ENCODE data around the gene RNU1-4.
"Not testable (repeated sequence)": the region's sequence is repeated elsewhere in the genome, so short reads cannot be mapped to it uniquely, and the experiment has no call there.

RNU1-4 gene

DNA sequence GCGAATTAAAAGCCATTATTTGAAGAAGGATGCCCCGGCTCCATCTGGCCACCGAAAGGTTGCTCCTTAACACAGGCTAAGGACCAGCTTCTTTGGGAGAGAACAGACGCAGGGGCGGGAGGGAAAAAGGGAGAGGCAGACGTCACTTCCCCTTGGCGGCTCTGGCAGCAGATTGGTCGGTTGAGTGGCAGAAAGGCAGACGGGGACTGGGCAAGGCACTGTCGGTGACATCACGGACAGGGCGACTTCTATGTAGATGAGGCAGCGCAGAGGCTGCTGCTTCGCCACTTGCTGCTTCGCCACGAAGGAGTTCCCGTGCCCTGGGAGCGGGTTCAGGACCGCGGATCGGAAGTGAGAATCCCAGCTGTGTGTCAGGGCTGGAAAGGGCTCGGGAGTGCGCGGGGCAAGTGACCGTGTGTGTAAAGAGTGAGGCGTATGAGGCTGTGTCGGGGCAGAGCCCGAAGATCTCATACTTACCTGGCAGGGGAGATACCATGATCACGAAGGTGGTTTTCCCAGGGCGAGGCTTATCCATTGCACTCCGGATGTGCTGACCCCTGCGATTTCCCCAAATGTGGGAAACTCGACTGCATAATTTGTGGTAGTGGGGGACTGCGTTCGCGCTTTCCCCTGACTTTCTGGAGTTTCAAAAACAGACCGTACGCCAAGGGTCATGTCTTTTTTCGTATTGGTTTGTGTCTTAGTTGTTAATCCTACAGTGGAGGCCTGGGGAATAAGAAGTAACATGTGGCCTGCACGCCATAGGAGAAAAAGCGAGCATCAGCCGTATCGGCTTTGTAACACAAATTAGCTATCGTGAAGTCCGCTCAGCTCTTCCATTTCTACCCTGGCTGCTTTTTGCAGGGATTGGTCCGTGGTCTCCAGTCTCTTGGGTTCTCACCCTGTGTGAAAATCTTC is at the start of gene RNU1-4:
Gene RNU1-4, plus strand, starts transcription at position 470 of the 918 bp plus-strand sequence.
- DNase-seq (ENCODE audit: low read depth, low spot score), result not testable (repeated sequence)

DNA sequence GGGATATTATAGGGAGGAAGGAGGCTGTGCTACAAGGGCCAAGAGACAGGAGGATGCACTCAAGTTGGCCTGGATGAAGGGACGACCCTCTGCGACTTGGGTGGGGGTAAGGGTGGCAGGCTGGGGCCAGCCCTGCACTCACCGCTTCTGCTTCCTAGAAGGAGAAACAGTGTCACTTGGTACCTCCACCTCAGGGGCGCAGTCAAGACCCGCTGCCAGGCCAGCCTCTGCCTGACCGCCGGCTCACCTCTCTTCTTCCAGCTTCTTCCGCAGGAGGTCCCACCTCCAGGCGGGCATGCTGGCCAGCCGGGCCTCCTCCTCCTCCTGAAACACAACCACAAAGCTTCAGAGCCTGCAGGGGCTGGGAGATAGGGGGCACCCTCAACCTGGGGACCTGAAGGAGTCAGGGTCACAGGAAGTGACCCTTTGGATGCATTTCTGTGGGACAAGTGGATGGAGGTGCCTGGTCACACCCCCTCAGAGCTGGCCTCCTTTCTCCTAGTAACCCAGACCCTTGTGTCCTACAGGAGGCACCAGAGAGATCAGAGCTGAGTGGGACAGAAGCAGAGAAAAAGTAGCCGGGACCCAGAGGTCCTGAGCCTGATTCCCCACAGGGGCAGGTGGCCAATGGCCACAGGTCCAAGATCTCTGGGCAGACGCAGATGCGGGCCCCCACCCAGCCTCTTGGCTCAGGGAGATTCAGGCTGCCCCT is 49.2 kb upstream of the RNU1-4 start:
- not testable (repeated sequence) for DNase-seq (ENCODE audit: low read depth, low spot score)

DNA sequence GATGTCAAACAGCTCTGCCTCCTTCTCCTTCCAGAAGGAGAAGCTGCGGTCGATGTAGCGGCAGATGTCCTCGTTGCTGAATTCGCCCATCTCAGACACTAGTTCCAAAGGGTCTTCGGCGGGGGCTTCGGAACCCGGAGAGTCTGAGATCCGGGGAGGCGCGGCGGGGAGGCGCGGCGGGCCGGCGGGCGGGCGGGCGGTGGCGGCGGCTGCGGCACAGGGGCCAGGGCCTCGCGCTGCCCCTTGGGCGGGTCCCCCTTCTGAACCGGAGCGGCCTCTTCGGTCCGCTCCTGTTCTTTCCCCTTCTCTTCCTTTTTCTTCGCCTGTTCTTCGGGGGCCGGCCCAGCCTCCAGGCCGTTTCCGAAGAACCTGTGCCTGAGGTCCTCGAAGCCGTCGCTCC is 48.0 kb upstream of the RNU1-4 start:
- DNase-seq (ENCODE audit: low read depth, low spot score), result not testable (repeated sequence)

DNA sequence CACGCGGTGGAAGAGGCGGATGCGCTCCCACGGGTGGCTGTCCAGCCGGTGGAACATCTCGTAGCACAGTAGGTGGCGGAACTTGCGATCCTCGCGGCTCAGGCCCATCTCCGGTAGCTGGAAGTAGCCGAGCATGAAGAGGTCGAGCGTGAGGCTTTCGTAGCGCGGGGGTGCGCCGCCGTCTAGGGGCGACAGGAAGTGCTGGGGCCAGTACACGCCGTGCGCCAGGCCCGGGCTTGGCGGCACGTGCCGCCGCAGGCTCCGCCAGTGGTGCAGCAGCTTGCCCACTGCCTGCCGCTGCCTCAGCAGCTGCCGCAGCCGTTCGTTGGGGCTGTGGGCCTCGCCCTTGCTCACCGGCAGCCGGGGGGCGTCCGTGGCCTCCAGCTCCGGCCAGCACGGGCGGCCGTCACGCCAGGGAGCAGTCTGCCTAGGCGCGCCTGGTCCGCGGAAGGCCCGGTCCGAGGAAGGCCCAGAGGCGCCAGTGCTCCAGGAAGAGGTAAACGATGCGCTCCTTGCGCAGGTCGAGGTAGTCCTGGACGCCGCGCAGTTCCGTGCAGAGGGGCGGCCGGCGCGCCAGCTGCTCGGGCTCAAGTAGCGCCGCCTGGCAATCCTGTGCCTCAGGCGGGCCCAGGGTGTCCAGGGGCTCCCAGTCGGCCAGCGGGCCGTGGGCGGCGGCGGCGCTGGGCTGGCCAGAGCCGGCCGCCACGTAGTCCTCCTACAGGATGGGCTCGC is 47.4 kb upstream of the RNU1-4 start:
- DNase-seq (ENCODE audit: low read depth, low spot score), result not testable (repeated sequence)

DNA sequence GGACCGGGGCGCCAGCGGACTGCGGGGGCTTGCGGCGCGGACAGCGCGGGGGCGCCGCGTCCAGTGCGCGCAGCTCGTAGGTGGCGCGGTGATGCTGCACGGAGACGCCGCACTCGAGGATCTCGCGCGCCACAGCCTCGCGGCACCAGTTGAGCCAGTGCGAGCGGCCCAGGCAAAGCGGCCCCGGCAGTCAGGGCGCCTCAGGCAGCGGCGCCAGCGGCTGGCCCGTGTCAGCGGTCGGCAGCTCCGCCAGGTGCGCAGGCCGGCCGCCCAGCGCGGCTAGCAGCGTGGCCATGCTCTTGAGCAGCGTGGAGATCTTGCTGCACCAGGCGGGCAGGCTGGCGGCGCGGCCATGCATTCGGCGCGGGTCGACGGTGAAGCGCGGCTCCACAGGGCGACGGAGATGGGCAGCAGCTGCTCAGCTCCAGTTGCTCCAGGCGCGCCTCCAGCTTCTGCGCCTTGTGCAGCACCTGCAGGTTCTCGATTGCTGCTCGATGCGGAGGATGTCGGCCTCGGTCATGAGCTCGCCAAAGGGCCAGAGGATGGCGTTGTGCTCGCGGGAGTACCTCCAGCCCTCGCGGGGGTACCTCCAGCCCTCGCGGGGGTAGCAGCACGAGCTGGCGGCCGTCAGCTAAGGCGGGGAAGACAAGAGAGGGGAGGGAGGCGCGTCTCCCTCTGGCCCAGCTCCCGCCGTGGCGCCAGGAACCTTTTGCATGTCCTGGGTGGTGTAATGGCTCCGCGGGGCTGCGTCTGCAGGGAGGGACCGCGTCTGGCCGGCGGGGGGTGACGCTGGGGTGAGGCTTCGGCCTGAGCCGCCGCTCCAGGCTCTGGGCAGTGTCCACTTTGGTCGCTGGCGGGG is 46.6 kb upstream of the RNU1-4 start:
- DNase-seq (ENCODE audit: low read depth, low spot score), result not testable (repeated sequence)

DNA sequence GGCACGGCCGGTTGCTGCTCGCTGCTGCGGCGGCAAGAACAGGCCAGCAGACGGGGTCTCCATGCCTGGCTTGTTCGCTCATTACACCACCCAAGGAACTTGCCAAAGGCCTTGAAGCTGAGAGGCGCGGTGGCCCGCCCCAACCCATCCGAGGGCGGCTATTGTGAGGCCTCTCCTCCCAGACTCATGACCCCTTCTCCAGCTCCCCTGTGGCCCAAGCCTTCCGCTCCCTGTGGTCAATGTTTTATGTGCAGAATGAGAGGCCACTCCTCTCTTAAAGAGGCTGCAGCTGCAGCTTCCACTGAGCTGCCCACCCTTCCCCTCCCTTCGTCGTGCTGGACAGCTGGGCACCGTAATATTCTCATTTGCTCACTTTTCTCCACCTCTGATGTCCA is 46.0 kb upstream of the RNU1-4 start:
- not testable (repeated sequence) for DNase-seq (ENCODE audit: low read depth, low spot score)

DNA sequence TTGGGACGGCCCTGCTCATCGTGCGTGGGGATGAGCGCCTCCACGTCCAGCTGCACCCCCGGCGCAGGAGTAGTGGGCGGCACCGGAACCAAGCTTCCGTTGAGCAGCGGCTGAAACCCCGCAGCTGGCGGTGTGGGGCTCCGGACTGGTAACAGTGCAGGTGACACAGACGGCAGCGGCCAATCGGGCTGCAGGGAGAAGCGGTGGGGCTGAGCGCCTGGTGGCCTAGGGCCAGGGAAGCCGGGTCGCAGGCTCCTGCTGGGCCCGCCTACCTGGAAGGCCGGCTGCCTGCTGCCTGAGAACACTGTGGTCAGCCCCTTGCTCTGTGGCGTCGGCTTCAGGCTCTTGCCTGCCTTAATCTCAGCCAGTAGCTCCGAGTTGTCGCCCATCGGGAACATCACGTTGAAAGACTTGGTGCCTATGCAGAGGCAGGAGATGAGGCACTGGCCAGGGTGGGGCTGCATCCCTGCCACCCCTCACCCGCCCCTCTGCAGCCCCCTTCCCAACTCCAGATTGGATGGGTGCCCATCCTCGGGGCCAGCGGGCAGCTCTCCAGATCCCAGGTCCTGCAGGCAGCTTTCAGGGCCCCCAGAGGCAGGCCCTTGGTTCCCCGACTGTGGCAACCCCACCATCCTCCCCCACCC is 43.7 kb upstream of the RNU1-4 start:
- DNase-seq (ENCODE audit: low read depth, low spot score), result not testable (repeated sequence)

DNA sequence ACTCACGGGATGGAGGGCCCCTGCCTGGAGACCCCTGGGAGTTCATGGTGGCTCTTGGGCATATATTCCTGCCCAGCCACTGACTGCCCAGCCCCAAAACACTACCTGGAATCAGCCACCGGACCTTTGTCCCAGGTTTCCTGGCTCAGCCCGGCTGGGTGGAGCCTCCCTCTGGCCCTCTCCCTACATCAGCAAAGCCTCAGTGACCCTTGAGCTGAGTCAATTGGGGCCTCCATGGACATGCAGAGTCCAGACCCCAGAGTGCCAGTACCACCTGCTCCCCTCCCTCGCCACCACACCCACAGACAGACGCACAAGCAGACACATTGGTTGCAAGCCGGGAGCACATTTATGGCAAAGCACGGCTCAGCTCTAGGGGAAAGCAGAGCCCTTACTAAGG is 43.2 kb upstream of the RNU1-4 start:
- not testable (repeated sequence) for DNase-seq (ENCODE audit: low read depth, low spot score)

DNA sequence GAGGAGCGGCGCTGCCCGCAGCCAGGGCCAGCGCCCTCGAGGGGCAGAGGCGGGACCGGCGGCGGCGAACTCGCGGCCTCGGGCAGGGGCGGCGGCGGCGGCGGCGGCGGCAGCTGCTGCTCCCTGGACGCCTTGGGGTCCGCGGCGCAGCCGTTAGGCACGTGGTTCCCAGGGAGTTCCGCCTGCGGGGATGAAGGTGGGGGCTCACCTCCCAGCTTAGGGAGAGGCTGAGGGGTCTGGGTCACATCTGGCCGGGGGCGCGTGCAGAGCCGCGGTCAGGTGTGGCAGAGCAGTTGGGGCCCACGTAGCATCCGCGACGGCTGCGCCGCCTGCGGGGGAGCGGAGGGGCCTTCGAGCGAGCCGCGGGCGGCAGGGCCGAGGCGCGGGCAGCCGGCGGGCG is 40.9 kb upstream of the RNU1-4 start:
- DNase-seq (ENCODE audit: low read depth, low spot score), result not testable (repeated sequence)

DNA sequence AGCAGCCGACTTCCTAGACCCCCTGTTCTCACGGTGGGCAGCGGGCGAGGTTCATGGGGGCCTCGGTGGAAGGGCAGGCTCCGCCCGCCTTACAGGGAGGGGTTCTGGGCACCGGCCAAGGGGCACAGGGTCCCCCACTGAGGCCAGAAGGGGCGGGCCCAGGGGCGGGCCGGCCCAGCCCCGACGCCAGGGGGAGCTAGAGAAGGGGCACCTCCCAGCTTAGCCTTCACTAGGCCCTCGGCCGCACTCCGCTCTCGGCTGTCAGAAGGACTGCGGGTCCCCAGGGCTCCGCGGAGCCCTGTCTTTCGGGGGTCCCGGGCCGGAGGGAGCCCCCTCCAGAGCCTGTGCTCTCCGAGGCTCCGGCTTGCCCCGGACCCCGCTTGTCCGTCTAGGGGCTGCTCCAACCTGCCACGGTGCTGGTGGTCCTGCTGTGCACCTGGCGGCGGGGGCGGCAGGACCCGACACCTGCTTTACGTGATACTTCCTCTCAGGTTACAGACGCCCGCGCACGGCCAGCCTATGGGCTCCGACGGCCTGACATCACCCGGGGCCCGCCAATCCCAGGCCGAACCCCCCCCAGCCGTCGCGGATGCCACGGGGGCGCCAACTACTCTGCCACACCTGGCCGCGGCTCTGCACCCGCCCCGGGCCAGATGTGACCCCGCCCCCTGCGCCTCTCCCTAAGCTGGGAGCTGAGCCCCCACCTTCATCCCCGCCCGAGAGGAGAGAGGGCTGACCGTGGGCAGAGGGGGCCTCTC is 40.0 kb upstream of the RNU1-4 start:
- DNase-seq (ENCODE audit: low read depth, low spot score), result not testable (repeated sequence)

DNA sequence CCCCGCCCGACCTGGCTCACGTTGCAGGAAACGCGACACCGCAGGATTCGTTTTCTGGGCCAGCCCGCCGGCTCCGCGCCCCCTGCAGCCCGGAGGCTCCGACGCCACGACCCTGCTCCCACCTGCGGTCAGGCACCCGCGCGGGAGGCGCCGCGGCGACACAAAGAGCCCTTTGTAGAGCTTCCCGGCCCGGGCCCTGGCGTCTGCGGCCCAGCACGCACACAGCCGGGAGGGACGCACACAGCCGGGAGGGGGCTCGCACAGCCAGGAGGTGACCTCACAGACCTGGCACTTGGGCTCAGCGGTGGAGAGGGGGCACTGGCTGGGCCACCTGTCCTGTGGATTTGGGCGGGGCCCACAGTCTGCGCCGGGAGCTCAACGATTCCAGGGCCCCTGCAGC is 39.1 kb upstream of the RNU1-4 start:
- DNase-seq (ENCODE audit: low read depth, low spot score), result not testable (repeated sequence)

DNA sequence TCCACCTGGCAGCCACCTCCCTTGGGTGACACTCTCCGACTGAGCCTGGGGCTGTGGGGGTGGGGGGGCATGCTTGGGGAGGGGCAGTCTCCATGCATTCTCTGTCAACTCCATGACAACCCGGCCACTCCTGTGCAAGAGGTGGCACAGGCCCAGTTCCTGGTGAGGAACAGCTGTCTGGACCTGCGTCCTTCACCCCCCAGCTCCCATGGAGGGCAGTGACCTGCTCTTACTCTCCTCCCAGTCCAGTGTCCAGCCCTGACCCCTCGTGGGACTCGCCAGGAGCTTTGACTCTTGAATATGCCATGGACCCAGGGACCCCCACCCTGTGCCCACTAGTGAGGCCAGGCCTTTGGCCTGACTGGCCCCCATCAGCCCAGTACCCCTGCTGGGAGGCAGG is 38.0 kb upstream of the RNU1-4 start:
- DNase-seq (ENCODE audit: low read depth, low spot score), result not testable (repeated sequence)

DNA sequence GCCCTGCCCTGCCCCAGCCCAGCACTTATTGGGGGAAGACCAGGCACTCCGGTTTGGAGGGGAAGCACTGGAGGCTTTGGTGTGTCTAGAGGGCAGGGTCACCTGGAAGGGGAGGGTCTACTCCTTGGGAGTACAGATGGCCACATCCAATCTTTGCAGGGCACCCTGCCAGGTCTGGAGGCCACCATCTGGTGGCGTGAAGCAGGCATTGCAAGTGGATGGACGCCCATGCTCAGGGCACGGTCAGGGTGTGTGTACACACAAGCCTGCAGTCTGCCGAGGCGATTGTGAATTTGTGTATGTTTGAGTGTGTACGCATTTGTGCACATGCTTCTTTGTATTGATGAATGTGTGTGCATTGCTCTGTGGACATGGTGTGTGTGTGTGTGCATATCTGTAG is 37.2 kb upstream of the RNU1-4 start:
- not testable (repeated sequence) for DNase-seq (ENCODE audit: low read depth, low spot score)

DNA sequence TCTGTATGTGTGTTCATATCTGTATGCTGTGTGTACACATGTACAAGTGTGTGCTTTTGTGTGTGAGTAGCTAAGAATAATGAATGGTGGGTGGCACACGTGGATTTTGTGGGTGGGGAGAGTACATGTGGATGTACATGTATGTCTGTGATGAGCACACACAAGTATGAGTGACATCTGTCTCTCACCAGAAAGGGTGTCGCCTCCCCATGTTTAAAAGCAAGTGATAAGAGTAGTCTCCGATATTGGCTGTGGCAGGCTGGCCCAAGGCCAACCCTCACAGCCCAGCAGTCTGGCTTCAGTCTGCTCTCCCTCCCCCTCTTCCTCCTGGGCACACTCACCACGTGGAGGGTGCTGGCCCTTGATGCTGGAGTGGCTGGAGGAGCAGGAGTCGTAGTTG is 36.7 kb upstream of the RNU1-4 start:
- not testable (repeated sequence) for DNase-seq (ENCODE audit: low read depth, low spot score)

DNA sequence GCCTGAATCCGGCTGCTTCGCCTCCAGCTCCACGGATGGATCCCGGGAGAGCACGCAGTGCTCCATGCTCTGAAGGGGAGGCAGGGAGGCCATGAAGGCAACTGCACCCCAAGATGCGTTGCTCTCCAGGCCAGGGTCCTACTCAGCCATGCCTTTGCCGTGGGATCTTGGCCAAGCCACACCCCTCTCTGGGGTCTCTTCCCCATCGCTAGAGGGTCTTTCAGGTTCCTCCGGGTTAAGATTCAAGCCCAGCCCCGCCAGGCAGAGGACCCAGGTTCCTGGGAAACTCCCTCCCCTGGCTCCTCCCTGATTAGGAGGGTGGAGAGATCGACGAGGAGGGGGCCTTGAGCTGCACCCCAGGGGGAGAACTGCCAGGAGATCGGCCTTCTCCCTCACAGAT is 36.2 kb upstream of the RNU1-4 start:
- DNase-seq (ENCODE audit: low read depth, low spot score), result not testable (repeated sequence)

DNA sequence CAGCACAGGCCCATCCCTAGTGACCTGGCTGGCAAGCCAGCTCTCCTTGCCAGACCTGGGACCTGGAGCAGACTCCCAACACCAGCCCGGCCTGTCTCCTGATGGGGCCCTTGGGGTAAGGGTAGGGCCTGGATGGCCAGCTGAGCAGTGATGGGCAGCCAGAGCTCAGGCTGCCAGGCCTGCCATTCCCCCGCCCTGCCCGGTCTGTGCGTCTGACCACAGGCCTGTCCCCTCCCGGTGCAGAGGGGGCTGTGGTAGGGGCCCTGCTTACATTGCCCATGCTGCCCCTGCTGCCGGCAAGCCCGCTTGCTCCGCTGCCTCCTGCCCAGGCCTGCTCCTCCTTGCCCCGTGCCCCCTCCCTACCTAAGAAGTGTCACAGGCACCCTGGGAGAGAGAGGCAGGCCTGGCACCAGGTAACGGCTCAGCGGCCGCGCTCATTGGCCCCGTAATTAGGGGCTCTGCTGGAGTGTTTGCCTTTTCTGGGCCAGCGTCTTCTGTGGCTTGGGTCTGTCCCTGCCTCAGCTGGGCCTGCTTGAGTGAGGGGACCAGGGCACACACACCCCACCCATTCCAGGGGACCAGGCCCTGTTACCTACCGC is 35.7 kb upstream of the RNU1-4 start:
- not testable (repeated sequence) for DNase-seq (ENCODE audit: low read depth, low spot score)

DNA sequence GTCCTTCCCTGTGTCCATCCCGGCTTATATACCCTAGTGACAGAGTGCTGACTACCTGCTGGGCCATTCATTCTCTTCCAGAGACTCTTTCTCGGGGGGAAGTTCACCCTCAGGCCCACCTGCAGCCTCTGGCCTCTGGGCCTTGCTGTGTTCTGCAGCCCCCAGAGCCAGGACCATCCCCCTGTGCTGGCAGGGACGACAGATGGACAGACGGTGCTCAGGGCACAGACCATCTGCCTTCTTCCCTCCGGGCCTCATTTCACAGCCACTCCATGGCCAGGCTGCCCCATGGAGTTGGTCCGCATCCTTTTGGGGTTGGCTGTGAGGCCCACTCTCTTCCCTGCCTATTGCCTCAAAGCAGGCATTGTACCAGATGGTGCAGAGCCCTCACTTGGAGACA is 34.0 kb upstream of the RNU1-4 start:
- not testable (repeated sequence) for DNase-seq (ENCODE audit: low read depth, low spot score)

DNA sequence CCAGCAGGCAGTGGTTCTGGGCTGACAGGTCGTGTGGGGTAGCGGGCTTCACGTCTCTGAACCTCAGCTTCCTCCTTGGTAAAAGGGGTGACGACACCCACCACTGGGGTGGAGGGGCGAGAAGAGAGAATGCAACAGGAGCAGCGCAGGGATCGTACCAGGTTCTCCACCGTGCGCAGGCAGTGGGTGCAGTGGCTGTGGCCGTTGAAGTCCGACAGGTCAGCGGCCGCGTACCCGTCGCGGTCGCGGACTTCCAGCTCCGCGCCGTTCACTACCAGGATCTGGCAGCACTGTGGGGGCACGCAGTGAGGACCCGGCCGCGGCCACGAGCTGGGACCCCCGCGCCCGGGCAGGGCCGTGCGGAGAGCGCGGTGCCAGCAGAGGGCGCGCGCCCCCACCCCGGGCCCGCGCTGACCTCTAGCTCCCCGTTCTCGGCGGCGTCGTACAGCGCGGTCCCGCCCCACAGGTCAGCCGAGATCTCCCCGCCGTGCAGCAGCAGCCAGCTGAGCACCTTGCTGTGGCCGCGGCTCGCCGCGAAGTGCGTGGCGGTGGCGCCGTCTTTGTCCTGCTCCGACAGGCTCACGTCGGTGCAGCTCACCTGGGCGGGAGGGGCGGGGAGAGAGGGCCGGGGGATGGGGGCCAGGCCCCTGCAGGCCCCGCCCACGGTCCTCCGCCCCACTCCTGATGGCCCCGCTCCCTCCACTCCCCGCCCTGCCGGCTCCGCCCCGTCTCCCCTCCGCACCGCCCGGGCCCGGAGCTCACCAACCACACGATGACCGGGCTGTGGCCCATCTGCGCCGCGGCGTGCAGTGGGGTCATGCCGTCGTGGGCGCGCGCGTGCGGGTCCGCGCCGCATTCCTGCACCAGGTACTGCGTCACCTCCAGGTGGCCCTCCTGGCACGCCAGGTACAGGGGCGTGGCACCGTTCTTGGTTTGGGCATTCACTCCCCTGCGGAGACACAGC is 32.9 kb upstream of the RNU1-4 start:
- DNase-seq (ENCODE audit: low read depth, low spot score), result not testable (repeated sequence)
